T-helper 2 cell treated with Interferon-gamma antibody and Interleukin-4, amounts not matched to agents 5 μg/mL and 100 μg/mL, for 36 hours (primary cell): ENCODE measurements around the gene FBXO9.

Experiments
- DNase-seq: peaks from one replicate; pipeline ENCODE4 v3.0.0; 2021; ENCODE audit warnings: low spot score
- H3K27ac Mint-ChIP-seq: one replicate; pipeline ENCODE4 v1.8.0; 2021; ENCODE audit warnings: mild to moderate bottlenecking, mixed read lengths
- H3K27me3 Mint-ChIP-seq: one replicate; pipeline ENCODE4 v1.8.0; 2021; ENCODE audit warnings: low read depth, mixed read lengths
- H3K36me3 Mint-ChIP-seq: one replicate; pipeline ENCODE4 v1.8.0; 2021; ENCODE audit warnings: low read depth, mixed read lengths
- H3K4me1 Mint-ChIP-seq: one replicate; pipeline ENCODE4 v1.8.0; 2021; ENCODE audit warnings: low read depth, mixed read lengths
- H3K4me3 Mint-ChIP-seq: one replicate; pipeline ENCODE4 v1.8.0; 2022; ENCODE audit warnings: mild to moderate bottlenecking, moderate library complexity, mixed read lengths
- H3K9me3 Mint-ChIP-seq: one replicate; pipeline ENCODE4 v1.8.0; 2021; ENCODE audit warnings: mixed read lengths

The FBXO9 gene

DNA sequence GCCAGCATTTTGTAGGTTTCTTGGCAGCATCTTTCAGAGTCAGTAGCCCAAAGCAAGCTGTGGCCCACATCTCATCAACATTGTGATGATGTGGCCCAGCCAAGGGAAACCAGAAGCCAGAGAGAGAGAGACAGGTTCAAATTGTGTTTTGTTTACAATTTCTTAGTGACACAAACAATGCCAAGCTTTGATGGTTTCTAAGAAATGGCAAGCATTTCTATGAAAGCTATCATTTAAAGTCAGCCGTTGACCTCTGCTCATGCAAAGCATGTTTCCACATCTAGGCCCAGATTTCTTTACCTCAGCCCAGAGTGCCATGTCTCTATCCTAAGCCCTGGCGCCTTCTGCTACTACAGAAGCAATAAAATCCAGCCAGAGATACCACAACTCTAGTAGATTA, 50.5 kb downstream of the FBXO9 start:
- H3K36me3 Mint-ChIP-seq, result no peaks in the 10 kb centered on the region
- H3K27ac Mint-ChIP-seq, result no peak overlapping the region
- peaks cover 13% of the 10 kb centered on the region for H3K27me3 Mint-ChIP-seq
- no peaks in the 10 kb centered on the region for H3K9me3 Mint-ChIP-seq
- peaks cover 4% of the 10 kb centered on the region for H3K4me1 Mint-ChIP-seq
- no peak overlapping the region for H3K4me3 Mint-ChIP-seq
- DNase-seq, result no peak

DNA sequence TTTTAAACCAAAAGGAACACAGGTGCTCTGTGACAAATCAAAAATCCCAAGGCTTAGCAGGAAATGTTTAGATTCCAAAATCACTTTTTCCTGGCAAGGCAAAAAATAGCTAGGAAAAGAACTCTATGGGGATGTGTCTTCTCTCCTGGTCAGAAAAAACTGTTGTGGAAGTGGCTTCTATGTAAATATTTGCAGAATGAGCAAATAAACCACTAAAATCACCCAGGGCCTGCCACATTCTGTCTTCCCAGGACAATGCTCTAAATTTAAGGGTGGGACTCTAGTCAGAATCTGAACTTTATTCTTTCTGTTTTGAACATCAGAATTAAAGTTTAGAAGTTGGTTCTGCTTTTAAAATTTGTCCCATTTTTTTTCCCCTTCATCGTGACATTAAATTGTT, 54.1 kb downstream of the FBXO9 start:
- H3K36me3 Mint-ChIP-seq, result no peaks in the 10 kb centered on the region
- peaks cover 11% of the 10 kb centered on the region for H3K27me3 Mint-ChIP-seq
- no peak overlapping the region for H3K27ac Mint-ChIP-seq
- no peak overlapping the region for H3K4me3 Mint-ChIP-seq
- no peak for DNase-seq
- H3K9me3 Mint-ChIP-seq, result no peaks in the 10 kb centered on the region
- H3K4me1 Mint-ChIP-seq, result no peaks in the 10 kb centered on the region

DNA sequence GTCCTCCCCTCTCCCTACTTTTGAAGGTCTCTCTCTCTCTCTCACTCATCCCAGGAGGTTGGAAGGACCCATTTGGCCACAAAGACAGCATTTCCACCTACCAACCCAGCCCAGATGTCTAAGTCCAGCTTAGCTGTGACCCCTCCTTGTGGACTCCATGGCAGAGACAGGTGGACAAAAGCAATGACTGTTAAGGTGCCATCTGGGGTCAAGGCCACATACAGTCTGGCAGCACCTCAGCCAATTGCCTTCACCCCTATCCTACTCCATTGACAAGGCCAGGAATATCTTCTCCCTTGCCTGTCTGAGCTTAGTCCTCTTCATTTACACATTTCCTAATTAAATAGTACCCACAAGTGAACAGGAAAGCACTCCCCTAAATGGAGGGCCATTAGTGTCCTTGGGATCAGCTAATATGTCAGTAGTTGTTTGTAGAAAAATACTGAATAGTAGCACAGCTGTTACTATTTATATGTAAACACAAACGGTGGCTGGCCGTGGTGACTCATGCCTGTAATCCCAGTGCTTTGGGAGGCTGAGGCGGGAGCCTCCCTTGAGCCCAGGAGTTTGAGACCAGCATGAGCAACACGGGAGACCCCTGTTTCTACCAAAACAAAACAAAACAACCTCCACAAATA, 54.7 kb downstream of the FBXO9 start:
- Mint-ChIP-seq H3K27ac (no peak overlapping the region), H3K4me3 (no peak overlapping the region), H3K9me3 (no peaks in the 10 kb centered on the region), H3K4me1 (no peaks in the 10 kb centered on the region), H3K27me3 (peaks cover 10% of the 10 kb centered on the region), H3K36me3 (no peaks in the 10 kb centered on the region)
- no peak for DNase-seq

DNA sequence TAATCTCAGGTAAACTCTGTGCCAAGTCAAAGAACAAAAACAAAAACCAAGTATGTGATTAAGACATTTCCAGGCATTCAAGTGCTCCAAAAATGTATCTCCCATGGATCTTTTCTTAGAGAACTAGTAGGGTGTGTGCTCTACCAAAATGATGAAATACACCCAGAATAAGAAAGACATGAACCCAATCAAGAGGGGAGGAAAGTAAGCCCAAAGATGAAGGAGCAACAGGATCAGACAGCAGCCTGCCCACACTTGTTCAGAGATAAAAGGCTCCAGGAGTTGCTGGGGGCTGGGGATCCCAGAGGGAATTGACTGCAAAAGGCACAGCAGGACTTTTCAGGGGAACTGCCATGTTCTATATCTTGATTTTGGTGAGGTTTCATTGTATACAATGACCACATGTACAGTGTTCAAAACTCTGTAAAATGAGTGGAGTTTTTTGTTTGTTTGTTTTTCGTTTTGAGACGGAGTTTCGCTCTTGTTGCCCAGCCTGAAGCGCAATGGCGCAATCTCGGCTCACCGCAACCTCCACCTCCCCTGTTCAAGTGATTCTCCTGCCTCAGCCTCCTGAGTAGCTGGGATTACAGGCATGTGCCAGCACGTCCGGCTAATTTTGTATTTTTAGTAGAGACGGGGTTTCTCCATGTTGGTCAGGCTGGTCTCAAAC, 59.1 kb downstream of the FBXO9 start:
- H3K27me3 Mint-ChIP-seq, result peaks cover 19% of the 10 kb centered on the region
- H3K4me3 Mint-ChIP-seq, result no peak overlapping the region
- H3K27ac Mint-ChIP-seq, result no peak overlapping the region

DNA sequence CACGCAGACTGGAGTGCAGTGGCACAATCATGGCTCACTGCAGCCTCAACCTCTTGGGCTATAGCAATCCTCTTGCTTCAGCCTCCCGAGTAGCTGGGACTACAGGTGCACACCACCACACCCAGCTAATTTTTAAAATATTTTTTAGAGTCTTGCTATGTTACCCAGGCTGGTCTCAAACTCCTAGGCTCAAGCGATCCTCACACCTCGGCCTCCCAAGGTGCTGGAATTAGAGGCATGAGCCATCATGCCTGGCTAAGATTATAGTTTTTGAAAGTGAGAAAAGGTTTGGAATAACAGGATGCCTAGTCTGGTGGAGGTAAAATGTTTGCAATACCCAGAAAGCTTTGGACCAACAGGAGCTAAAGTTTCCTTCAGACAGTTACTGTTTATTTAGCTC, 60.1 kb downstream of the FBXO9 start:
- Mint-ChIP-seq H3K4me1 (no peaks in the 10 kb centered on the region), H3K36me3 (no peaks in the 10 kb centered on the region), H3K27me3 (peaks cover 14% of the 10 kb centered on the region), H3K27ac (no peak overlapping the region), H3K9me3 (no peaks in the 10 kb centered on the region), H3K4me3 (no peak overlapping the region)
- DNase-seq, result no peak

More for the DNA sequence above, 59.1 kb downstream of the FBXO9 start:
- Mint-ChIP-seq H3K4me1 (no peaks in the 10 kb centered on the region), H3K36me3 (no peaks in the 10 kb centered on the region), H3K9me3 (no peaks in the 10 kb centered on the region)
- no peak for DNase-seq

DNA sequence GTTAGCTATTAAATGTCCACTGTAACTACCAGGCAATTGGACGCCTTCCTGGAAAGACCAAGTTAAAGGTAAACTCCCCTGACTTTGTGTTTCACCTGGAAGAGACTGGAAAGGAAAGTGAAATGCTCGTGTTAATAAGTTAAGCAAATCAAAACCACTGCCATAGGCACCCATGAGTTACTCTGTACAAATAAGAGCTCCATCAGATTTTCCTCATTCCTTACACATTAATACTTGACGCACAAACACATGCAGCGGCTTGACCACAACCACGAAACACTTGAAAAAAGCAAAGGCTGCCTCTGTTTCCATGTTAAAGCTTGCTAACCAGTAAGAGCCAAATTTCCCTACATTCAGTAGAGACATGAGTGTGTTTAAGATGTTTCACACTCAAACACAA, 63.6 kb downstream of the FBXO9 start:
- H3K27ac Mint-ChIP-seq, result no peak overlapping the region
- DNase-seq, result no peak
- H3K4me3 Mint-ChIP-seq, result no peak overlapping the region
- peaks cover 14% of the 10 kb centered on the region for H3K27me3 Mint-ChIP-seq
- H3K9me3 Mint-ChIP-seq, result no peaks in the 10 kb centered on the region
- H3K36me3 Mint-ChIP-seq, result no peaks in the 10 kb centered on the region
- no peaks in the 10 kb centered on the region for H3K4me1 Mint-ChIP-seq

DNA sequence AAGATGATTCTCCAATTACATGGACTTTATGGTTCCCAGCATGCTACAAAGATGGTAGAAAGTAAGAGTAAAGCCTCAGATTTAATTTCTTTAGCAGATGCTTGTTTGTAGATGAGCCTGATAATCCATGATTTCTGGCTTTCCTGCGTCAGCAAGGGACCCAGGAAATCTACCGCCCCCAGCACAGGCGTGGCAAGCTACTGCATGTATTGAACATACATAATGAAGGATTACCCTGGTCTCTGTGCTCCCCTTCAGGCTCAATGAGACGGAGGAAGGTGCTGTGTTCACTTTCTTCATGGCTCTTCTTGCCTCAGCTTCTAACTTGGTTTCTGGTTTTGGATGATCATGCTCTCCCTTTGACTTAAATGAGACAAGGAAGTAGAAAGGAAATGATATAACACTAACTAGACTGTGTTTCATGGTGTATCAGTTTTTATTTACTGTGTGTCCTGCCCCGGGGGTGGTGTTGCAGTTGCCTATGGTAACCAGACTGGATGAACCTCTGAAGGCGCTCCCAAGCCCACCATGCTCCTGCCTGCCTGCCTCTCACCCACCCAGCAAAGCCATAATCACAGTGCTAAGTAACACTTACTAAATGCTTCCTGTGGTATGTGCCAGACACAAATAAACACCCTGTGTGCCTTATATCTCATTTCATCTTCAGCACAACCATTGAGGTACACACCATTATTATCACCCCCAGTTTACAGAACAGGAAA, 65.5 kb downstream of the FBXO9 start:
- H3K27me3 Mint-ChIP-seq, result peaks cover 14% of the 10 kb centered on the region

DNA sequence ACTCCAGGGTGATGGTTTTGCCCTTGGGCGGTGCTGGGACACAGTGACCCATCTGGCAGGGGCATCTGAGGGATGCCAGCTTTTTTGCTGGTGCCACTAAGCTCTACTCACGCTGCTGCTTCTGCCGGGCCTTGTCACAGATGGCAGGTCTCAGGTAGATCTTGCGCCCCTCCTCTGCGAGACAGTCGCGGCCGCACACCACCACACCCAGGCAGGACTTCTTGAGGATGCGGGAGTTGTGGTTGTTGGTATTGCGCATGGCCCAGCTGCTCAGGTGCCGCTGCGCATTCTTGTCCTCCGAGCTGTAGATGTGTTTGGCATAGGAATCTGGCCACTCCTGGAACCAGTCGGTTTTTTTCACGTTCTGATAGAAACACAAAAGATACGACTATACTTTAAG, 68.8 kb downstream of the FBXO9 start:
- Mint-ChIP-seq H3K4me1 (peaks cover 4% of the 10 kb centered on the region), H3K4me3 (no peak overlapping the region), H3K27ac (no peak overlapping the region), H3K27me3 (peaks cover under 1% of the 10 kb centered on the region), H3K36me3 (no peaks in the 10 kb centered on the region), H3K9me3 (no peaks in the 10 kb centered on the region)
- DNase-seq, result no peak

More for the DNA sequence above, 65.5 kb downstream of the FBXO9 start:
- Mint-ChIP-seq H3K4me1 (peaks cover 4% of the 10 kb centered on the region), H3K36me3 (no peaks in the 10 kb centered on the region), H3K27ac (no peak overlapping the region), H3K4me3 (no peak overlapping the region), H3K9me3 (no peaks in the 10 kb centered on the region)
- DNase-seq, result no peak

DNA sequence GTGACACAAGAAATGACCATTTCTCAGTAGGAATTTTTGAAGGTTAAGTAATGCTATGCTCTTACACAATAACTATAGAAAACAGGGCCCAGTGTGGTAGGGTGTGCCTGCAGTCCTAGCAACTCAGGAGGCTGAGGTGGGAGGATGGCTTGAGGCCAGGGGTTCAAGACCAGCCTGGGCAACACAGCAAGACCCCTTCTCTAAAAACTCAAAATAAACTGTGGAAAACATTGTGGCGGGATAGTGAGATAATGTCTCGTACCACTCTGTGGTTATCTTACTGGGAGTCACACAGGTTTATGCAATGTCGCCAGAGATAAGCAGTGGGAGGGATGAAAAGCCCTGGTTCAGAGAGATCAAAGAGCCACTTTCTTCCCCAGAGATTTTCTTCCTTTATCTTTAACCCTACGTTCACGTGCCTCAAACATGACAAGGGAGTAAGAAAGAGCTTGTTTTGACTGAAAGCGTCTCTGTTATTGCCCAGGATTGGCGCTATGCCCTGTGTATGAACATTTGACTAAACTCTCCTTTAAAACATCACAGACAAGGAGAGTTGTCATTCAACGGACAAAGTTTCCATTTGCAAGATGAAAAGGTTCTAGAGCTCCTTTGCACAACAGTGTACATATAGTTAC, 69.5 kb downstream of the FBXO9 start:
- no peak for DNase-seq
- no peak overlapping the region for H3K27ac Mint-ChIP-seq
- H3K4me1 Mint-ChIP-seq, result peaks cover 4% of the 10 kb centered on the region
- no peak overlapping the region for H3K4me3 Mint-ChIP-seq
- no peaks in the 10 kb centered on the region for H3K36me3 Mint-ChIP-seq
- no peaks in the 10 kb centered on the region for H3K9me3 Mint-ChIP-seq
- H3K27me3 Mint-ChIP-seq, result no peaks in the 10 kb centered on the region

DNA sequence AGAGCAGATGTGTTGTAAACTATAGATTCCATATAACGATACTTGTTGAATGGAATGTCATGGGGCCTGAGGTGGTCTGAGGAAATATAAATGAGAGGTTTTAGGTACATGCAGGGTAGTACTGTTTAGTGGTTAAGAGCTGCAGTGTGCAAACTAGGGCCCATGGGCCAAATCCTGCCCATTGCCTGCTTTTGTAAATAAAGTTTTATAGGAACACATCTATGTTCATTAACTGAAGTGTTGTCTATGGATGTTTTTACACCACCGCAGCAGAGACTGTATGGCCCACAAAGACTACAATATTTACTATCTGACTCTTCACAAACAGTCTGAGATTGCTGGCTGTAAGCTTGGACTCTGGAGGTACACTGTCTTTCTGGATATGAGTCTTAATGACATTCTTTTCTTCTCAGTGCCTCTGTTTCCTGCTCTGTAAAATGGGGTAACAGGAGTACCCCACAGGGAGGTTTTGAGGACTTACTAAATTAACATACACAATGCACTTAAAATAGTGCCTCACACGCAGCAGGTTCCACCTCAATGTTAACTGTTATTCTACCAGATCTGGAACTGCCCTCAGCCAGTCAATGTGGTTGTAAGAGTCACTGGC, 70.9 kb downstream of the FBXO9 start:
- H3K4me3 Mint-ChIP-seq, result no peak overlapping the region
- peaks cover 4% of the 10 kb centered on the region for H3K4me1 Mint-ChIP-seq

DNA sequence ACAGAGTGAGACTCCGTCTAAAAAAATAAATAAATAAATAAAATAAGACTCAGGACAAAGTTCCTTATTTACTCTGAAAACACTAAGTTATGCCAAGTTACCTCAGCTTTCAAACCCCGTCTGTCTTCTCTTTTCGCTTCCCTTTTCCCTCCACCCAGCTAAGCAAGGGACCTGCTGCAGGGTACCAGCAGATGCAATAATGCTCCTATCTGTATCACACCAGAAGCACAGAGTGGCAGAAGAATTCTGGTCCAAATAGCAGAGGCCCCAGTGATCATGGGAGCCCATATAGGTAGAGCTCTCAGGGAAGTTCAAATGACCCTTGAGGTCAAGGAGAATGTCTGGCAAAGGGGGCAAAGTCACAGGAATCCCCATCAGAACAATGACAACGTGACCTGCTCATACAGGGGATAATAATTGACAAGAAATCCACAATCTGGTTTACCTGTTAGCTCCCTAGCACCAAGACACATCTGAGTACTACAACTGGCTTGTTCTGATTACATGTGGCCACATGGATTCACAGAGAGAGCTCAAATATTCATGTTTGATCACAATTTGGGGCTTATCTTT, 74.7 kb downstream of the FBXO9 start:
- no peaks in the 10 kb centered on the region for H3K9me3 Mint-ChIP-seq
- no peak overlapping the region for H3K27ac Mint-ChIP-seq
- peaks cover under 1% of the 10 kb centered on the region for H3K4me1 Mint-ChIP-seq
- no peak overlapping the region for H3K4me3 Mint-ChIP-seq
- H3K27me3 Mint-ChIP-seq, result peaks cover 11% of the 10 kb centered on the region
- H3K36me3 Mint-ChIP-seq, result no peaks in the 10 kb centered on the region
- DNase-seq, result no peak

More for the DNA sequence above, 70.9 kb downstream of the FBXO9 start:
- no peak for DNase-seq
- no peak overlapping the region for H3K27ac Mint-ChIP-seq
- H3K36me3 Mint-ChIP-seq, result no peaks in the 10 kb centered on the region
- no peaks in the 10 kb centered on the region for H3K9me3 Mint-ChIP-seq
- H3K27me3 Mint-ChIP-seq, result peaks cover 8% of the 10 kb centered on the region

DNA sequence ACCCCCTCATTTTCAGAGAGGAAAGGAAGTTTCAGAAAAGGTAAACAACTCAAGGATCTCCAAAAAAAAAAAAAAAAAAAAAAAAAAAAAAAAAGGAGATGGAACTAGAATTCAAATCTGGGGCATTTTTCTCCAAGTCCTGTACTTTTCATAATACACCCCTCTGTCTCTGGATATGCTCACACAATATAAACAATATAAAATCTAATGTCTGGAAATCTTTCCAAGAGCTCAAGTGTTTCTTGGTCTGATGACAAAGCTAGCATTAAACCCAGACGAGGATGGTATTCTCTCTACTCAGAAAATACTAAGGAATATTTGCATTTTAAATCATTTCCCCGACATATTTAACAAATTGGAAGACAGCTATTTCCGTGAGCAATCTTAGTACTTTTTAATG, 77.6 kb downstream of the FBXO9 start:
- Mint-ChIP-seq H3K27me3 (peaks cover 17% of the 10 kb centered on the region), H3K9me3 (no peaks in the 10 kb centered on the region), H3K4me1 (no peaks in the 10 kb centered on the region), H3K36me3 (no peaks in the 10 kb centered on the region), H3K4me3 (no peak overlapping the region), H3K27ac (no peak overlapping the region)
- DNase-seq, result no peak

DNA sequence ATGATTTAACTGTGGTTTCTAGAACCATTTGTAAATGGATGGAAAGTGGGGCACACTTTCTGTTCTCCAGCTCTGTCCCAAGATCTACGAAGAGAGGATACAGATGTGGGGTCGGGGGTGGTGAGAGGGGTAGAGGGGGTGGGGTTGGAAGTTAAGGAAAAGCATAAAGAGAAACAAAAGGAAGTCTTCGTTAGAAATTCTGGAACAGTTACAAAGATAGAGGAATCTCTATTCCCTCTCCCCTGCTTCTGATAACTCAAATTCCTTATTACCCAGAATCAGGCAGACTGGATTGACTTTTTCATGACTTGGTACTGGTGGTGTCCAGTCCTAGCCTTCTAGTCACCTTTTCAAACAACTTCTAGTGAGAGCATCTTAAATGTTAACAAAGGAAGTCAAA, 78.5 kb downstream of the FBXO9 start:
- no peaks in the 10 kb centered on the region for H3K36me3 Mint-ChIP-seq
- no peak overlapping the region for H3K4me3 Mint-ChIP-seq
- no peak overlapping the region for H3K27ac Mint-ChIP-seq
- H3K4me1 Mint-ChIP-seq, result no peaks in the 10 kb centered on the region
- H3K9me3 Mint-ChIP-seq, result no peaks in the 10 kb centered on the region
- peaks cover 17% of the 10 kb centered on the region for H3K27me3 Mint-ChIP-seq
- DNase-seq, result no peak
